Activated CD4-positive, alpha-beta T cell treated with anti-CD3 and anti-CD28 coated beads, Interleukin-10, Interleukin-2, amounts not matched to agents 100 ng/mL and 50 ng/mL, durations not matched to agents 16 hours and 8 hours (primary cell): ENCODE data around the gene ONECUT2.
"Not testable (repeated sequence)": the region's sequence is repeated elsewhere in the genome, so short reads cannot be mapped to it uniquely, and the experiment has no call there.

Experiments used
- DNase-seq: peaks from one replicate; pipeline ENCODE4 v3.0.0-alpha.2; 2020

The ONECUT2 gene

DNA sequence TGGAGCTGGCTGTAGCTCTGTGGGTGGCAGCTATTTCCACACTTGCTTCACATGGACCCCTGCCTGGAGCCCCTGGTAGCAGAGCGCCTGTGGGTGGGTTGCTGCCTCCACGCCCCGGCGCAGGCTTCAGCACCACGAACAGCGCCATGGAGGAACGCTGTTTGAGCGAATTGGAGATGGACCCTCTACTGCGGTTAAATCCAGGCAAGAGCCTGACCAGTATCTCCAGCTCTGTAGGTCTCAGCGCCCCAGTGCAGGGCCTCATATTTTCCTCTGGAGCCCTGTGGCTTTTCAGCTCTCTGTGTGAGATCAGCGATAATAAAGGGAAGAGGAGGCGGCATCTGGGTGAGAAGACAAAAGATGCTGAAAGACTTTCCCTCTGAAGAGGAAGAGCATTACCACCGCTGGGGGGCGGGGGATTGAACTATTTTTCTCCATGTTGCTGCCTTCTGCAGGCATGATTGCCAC, 12.0 kb downstream of the ONECUT2 start:
- DNase-seq, result no peak

DNA sequence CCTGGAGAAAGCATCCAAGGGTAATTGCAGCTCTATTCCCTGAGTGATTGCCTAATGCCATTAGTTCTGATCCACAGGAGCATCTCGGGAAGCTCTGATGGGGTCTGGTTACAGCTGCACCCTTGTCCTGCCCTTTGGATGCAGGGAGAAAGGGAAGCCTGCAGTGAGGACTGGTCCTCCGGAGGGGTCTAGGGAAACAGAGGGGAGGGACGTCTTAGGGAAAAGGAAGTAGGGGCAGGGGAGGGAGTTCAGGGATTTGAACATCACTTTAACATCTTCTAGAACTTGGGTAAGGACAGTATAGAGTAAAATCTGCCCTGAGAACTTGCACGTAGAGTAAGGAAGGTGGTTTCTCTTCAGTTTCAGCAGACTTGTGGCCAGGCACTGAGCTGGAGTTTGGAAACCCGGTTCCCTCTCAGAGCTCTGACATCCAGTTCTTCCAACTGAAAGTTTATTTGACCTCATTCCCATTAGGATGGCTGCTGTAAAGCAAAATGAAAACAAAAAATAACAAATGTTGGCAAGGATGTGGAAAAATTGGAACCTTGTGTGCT, 20.5 kb downstream of the ONECUT2 start:
- no peak for DNase-seq

DNA sequence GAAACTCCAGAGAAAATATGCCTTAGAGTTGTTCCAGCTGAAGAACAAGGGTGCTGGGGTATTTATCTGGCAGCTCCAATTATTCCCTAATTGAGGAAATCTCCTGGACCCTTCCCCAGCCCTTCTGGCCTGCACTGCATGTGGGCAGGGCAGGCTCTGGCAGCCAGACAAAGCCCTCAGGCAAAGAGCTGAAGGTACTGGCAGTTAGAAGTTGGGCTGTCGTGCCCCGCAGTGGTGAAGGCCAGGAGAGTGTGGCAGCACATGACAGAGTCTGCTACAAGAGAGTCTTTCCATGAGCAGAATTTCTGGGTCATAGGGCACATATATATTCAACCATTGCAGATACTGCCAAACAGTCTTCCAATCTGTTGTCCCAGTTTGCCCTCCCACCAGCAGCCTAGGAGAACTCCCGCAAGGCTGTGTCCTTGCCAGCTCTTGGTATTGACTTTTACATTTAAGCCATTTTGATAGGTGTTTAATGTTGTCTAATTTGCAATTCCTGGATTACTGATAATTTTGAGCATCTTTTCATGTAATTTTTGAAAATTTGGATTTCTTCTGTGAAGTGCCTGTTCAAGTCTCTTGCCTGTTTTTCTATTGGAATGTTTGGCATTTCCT, 26.6 kb downstream of the ONECUT2 start:
- no peak for DNase-seq

DNA sequence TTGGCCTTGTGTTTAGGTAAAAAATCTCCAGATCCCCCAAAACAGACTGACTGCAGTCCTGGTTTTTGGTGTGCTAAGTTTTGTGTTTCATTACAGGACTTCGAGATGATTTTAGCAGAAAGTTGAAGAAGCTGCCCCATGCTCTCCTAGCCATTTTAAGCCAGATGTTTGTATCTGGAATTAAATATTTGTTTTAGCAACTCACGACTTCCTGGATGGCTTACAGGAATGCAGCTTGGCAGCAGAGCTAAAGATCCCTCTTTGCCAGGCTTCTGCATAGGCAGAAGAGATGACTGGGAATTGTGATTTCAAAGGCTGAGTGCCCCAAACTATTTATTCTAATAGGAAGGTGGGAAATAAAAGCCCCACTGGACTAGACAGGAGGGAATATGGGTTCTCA, 31.1 kb downstream of the ONECUT2 start:
- DNase-seq, result no peak

DNA sequence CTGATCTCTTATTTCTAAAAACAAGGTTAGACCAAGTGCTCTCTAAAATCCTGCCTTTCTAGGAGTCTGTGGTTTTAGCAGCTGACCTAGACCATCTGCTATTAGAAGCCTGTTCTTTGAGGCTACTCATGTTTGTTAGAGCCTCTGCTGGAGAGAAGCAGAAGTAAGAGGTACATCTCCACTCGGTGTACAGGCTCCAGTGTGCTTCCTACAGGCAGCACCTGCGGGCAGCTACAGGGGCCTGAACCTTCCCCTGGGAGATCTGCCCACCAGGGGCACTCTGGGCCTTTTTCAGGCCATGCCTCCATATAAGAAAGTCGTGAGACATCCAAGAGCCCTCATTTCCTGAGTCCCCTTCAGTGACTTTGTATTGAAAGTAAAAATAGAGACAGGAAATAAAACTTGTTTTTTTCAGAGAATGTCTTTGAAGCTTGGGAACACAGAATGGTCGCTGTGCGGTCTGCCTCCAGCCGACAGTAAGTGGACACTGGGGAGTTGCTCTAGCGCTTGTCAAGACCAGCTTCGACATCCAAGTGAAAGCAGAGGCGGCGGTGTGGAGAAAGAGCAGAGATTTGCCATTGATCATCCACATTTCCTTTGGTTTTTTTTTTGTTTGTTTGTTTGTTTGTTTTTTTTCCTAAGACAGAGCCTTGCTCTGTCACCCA, 31.7 kb downstream of the ONECUT2 start:
- DNase-seq, result no peak

DNA sequence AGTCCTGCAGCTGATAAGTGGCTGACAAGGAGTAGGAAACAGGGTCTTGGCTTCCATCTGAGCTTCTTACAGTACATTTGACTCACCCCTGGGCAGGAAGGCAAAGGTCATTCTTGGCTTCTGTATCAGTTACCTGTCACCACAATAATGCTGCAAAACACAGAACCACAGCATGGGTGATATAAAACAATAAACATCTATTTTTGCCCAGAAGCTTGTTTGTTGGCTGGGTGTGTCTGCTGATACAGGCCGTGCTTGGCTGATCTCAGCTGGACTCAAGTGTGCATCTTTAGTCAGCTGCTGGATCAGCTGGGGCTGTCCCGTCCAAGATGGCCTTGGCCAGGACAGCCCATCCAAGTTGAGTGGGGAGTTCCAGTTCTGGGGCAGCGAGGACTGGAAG, 34.7 kb downstream of the ONECUT2 start:
- no peak for DNase-seq

DNA sequence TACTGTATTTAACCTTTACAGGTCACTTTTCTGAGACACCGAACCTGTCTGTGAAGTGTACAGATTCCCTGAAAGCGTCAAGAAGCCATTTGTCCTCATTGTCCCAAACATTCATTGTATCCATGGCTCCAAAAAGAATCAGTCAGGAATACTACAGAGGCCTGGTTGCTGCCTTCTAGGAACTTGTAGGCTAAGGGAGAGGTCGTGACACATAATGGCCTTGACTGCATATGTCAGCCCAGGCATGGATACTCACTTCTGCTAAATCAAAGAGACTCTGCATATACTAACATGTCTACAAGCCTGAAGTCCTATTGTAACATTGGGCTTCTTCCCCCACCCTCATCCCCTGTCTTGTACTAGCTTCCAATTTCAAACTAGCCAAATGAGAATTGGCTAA, 40.2 kb downstream of the ONECUT2 start:
- DNase-seq, result no peak

DNA sequence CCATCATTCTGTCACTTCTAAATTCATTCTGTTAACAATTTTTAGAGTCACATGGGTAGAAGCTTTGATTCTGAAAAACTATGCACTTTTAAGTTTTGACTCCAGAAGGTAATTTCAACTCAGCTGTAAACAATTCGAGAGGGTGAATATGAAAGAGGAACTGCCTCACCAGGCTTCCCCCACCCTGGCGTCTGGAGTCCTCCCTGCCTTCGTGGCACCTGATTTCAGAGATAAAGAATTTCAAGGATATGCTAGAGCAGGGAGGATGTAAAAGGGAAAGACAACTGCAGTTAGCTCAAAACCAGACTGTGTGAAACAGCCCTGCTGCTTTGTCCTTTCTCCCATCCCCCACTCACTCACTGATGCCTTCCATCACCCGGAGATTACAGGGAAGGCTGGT, 40.7 kb downstream of the ONECUT2 start:
- no peak for DNase-seq

DNA sequence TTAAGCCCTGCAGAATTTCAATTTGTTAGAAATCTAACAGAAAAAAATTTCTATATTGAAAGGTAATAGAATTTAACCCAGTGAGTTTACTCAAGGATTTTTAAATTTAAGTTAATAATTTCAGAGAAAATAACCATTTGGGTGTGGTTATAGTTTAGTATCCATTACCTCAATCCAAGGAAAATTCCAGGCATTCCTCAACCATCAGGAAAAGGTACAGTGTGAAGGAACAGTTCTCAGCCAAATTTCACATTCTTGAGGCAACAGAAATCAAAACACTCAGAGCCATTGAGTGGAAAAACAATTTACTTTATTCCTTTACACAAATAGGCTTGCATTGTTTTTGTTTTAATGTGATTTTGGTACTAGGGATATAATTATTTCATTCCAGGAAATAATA, 45.6 kb downstream of the ONECUT2 start:
- DNase-seq, result no peak

DNA sequence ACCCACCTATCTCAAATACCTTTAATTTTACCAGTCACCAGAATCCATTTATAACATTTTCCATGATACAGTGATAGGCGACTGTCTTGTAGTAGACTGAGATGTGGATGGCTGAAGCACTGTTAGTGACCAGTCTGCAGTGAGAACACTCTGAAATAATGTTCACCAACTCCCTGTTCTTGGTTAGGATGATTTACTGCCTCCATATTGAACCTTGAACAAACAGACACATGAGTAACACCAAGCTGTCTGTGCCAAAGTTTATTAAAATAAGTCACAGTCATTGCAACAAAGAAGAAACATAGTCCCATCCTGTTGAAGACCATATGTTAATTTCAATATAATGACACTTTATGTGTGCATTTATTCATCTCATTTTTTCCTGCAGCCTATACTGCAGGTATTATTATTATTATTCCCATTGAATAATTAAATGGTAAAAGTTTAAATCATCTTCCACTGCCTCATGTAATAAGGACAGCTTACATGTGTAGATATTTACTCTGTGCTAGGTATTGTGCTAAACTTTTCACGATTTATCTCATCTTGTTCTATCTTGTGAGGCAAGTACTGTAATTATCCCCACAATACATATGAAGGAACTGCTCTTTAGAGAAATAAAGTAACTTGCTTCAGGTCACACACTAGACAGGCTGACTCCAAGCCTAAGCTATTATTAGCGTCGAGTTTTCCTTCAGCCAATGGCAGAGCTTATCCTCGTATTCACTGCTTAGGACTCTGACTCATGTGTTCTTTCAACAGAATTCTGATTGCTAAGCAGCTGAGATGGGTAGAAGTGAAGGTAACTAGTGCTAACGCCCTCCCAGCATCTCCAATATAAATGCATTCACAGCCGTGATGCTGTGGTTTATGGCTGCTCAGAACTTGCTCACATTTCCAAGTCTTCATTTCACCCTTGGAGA, 62.5 kb downstream of the ONECUT2 start:
- DNase-seq, result no peak

DNA sequence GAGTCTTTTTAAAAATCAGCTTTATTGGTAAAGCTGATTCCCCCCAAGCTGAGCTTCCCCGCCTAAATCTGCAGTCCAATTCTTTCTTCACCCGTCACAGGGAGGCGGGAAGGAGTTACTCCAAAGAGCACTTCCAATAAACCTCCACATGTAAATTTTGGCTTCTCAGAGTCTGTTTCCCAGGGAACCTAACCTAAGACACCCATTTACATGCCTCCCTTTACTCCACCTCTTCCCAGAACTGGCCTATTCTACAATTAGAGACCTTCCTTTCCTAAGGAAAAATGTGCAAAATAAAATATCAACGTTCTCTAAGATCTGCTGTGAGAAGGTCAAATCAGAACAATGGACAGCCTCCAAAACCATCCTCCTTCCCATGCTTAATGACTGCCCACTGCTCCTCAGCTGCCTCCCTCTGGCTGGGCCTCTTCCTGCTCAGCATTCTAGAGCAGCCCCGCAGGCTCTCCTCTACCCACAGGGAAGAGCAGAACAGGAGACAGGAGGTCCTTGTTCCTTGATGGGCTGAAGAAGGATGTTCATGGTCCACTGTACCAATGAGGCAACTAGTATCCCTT, 63.6 kb downstream of the ONECUT2 start:
- DNase-seq, result no peak

DNA sequence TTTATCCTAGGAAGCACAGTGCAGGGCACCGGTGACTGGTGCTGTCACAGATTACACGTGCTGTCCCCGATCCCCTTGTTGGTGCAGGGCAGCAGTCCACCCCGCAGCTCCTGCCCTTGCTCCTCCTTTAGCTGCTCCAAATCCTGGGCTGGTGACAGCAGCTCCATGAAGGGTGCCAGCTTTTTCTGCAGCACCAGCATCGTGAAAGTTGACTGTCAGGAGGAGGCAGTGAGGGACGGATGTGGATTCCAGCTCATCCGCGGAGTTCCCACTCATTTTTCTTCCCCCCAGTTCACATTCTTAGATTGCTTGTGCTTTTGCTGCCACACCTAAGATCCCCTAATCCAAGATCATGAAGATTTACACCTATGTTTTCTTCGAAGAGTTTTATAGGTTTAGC, 67.5 kb downstream of the ONECUT2 start:
- DNase-seq, result no peak

DNA sequence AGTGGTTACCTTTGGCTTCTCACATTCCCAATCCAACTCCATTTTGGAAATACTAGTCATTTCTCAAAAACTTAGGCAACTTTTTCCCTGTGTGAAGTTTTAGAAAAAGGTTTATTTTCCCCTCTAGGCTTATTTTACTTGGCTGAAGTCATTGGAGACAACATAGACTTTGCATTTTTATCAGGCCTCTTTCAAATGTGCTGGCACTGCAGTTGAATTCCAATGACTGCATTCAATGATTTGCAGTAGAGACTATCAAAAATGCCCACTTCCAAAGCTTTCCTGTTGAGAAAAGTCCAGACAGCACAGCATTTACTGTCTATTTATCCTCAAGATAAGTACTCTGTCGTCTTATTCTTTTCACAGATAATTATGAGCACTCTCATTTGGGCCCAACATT, 70.1 kb downstream of the ONECUT2 start:
- no peak for DNase-seq

DNA sequence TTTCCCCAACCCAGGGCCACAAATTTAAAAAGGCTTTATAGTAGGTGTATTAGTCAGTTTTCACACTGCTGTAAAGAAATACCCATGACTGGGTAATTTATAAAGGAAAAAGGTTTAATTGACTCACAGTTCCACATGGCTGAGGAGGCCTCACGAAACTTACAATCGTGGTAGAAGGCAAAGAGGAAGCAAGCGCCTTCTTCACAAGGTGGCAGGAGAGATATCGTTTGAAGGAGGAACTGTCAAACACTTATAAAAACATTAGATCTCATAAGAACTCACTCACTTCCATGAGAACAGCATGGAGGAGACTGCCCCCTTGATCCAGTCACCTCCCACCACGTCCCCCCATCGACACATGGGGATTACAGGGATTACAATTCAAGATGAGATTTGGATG, 80.9 kb downstream of the ONECUT2 start:
- DNase-seq, result no peak

DNA sequence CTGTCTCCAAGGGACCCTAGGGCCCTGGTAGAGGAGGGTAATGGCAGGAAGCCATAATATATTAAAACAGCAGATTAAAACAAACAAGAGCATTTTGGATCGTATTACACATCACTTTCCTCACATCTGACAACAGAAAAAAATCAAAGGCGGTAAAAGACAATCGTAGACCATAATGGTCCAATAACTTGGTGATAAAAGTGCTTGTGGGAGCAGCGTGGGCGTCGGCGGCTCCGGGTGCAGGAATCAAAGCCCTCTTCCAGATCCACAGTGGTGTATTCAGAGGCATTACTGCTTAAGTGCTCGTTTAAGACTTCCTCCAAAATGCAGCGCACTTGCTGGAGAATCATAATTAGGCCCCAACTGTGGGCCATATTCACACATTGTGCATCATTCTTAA, 83.4 kb downstream of the ONECUT2 start:
- no peak for DNase-seq

DNA sequence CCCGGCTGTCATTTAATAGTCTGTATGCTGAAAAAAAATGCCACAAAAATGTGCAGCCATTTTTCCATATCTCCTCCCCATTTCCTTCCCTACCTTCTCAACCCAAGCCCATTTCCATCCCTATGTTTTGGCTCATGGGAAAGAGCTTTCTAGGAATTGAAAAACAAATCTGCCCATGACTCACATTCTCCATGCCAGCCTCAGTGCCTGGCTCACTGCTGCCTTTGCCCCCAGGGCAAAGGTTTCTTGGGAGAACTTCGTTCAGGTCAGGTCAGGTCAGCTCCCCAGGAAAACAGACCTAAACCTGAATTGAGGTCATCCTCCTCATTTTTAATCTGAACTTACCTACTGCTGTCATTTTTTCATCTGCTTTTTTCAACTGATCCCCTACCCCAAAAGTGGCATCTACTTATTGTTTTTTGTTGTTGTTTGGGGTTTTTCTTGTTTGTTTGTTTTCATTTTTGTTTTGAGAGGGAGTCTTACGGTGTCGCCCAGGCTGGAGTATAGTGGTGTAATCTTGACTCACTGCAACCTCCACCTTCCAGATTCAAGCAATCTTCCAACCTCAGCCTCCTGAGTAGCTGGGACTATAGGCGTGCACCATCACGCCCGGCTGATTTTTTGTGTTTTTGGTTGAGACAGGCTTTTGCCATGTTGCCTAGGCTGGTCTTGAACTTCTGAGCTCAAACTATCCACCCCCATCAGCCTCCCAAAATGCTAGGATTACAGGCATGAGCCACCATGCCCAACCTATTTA, 84.7 kb downstream of the ONECUT2 start:
- no peak for DNase-seq

DNA sequence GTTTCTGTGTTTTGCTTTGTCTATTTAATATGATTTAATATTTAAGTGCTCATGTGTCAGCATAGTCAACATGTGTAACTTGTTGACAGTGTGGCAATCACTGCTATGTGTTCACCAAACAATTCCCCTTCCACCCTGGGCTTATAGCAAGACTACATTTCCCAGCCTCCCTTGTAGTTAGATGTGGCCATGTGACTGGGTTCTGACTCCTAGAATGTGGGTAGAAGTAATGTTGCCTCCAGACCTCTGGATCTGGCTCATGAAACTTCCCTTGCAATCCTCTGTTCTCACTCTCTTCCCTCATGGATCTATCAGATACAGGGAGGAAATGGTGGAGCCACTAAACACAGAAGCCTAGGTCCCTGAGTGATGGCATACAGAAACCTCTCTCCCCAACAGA, 87.2 kb downstream of the ONECUT2 start:
- not testable (repeated sequence) for DNase-seq

DNA sequence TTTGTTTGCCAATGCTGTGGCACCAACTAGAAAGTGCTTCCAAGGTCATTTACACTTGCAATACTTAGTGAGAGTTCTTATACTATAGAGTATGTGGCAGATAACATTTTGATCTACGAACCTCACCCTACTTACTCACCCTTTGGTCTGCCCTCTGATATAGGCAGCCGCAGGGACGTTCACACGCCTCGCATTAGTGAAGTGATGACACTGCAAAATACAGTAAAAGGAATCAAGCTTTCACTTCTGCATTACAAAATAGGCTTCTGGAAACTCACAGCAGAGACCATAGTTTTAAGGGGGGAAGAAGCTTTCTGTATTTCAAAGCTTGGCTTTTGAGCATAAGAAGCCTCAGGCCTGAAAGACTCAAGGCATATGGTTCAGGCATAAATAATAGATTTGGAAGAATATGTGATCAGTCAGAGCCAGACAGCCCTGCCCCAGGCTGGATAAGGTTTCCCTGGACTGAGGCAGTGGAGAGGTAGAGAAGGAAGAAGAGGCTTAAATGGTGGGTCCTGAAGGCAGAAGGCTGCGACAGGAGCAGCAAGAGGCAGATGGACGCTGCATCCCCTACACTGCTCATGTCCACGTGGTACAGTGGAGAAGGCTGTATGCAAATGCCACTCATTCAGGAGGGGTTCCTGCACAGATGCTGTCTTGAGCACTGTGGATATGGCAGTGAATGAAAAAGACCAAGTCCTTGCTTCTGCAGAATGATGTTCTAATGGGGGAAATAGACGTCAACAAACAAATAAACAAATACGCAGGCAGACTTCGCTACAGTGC, 88.2 kb downstream of the ONECUT2 start:
- DNase-seq, result peak; percentile 4

DNA sequence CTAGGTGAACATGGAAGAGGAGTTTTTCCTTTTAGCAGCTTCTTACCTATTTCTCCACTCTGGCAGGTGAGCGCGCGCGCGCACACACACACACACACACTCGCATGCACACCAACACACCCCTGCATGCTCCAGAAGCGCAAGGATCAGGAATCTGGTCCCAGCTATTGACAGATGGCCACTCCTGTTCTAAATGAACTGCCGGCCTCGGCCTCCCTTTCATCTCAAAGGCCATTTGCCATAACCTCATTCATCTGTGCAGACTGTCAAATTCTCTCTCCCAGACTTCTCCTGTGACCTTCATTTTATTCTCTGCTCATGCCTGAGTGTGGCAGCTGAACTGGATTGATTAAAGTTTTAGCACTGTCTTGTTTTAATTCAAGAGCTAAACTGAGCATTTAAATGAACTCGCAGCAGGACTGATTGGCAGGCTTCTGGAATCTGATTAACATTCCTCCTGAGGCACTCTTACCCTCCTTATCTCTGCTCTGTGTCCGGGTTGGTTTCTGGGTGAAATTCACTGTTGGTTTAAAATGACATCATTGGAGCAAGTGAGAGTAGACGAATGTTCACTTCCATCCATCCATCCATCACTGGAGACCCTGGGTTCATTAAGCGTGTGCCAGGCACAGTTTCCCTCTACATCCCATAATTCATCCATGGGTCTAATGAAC, 92.5 kb downstream of the ONECUT2 start:
- DNase-seq, result no peak

DNA sequence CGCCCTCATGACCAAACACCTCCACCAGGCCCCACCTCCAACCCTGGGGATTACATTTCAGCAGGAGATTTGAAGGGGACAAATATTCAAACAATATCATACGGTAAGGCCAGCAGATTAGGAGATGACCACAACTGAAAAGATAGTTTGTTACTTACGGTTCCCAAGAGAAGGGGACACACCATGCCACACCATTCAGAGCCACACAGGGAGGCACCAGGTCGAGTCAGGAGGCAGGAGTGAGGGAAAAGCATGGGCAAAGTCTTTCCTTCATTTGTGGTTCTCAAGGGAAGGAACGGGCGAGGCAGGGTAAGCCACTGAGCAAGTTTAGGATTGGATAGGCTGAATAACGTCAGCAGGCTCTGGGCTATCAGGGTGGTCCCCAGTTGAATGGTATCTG, 94.0 kb downstream of the ONECUT2 start:
- no peak for DNase-seq
